Urinary bladder (tissue), 4 donors: Measurements from ENCODE around the gene PPP2R2C. TPM values are rescaled to one million over a fixed set of nuclear protein-coding genes. Genes with fewer than 3 reads are reported as not detected.

Source experiments
- DNase-seq: peaks from one replicate; pipeline ENCODE4 v3.0.0-alpha.2; 2015; ENCODE audit errors: extremely low spot score
- H3K27ac ChIP-seq: one replicate; pipeline ENCODE4 v1.5.1; 2013; ENCODE audit warnings: low read depth, mild to moderate bottlenecking, moderate library complexity
- H3K36me3 ChIP-seq: one replicate; pipeline ENCODE4 v1.6.1; 2013; ENCODE audit warnings: mild to moderate bottlenecking, moderate library complexity; ENCODE audit not compliant: insufficient read depth
- H3K4me1 ChIP-seq: one replicate; pipeline ENCODE4 v1.6.1; 2013; ENCODE audit warnings: mild to moderate bottlenecking, moderate library complexity; ENCODE audit not compliant: insufficient read depth
- H3K4me3 ChIP-seq: one replicate; pipeline ENCODE4 v1.5.1; 2013; ENCODE audit warnings: low read depth, low read length
- WGBS: extraction: QIAGEN DNeasy Blood & Tissue Kit; methylation state at CpG from one replicate; pipeline ENCODE4 v1.1.7; 2013; 5-methylcytosine and 5-hydroxymethylcytosine counted together
- polyA plus RNA-seq: library from polyadenylated mRNA; stranded (reverse); fragments of 200-250 nt; gene quantifications from one replicate; pipeline ENCODE4 v1.2.3, GENCODE V29; 2013
- total RNA-seq: library from RNA; depleted of rRNA; stranded (reverse); fragments of >200 nt; gene quantifications from one replicate; pipeline ENCODE4 v1.2.3, GENCODE V29; 2014
- donor health status: healthy with polysubstance abuse.
- donor health status: healthy.

Gene PPP2R2C
- total and polyA plus RNA-seq, 2 donors = 0.94 to 3.0 TPM

- no peaks in the 10 kb centered on the region for H3K4me1 ChIP-seq
- peak; percentile 7 for DNase-seq
- H3K4me3 ChIP-seq = no peak overlapping the region
- no peak overlapping the region for H3K27ac ChIP-seq
- 77% methylated on average over 6 of the region's 6 CpGs for WGBS
- no peaks in the 10 kb centered on the region for H3K36me3 ChIP-seq
These were observed 159.2 kb downstream of the PPP2R2C start for GRCh38 chr4:6313216-6313615.

DNA sequence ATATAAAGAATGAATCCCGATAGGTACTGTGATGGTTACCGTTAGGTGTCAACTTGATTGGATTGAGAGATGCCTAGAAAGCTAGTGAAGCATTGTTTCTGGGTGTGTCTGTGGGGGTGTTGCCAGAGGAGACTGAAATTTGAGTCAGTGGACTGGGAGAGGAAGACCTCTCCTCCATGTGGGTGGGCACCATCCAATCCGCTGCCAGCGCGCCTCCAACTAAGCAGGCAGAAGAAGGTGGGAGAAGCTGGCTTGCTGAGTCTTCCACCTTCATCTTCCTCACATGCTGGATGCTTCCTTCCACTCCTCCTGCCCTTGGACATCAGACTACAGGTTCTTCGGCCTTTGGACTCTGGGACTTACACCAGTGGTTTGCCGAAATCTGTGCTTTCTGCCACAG, 162.6 kb downstream of the PPP2R2C start:
- DNase-seq = no peak
- Histone ChIP-seq H3K36me3 (no peaks in the 10 kb centered on the region), H3K27ac (no peak overlapping the region), H3K4me3 (no peak overlapping the region), H3K4me1 (no peaks in the 10 kb centered on the region)
- 73% methylated on average over 7 of the region's 7 CpGs for WGBS

GRCh38 chr4:6308899-6309643, 163.3 kb downstream of the PPP2R2C start:
- no peaks in the 10 kb centered on the region for H3K4me1 ChIP-seq
- 4% methylated on average over 65 of the region's 65 CpGs for WGBS
- H3K4me3 ChIP-seq = peak overlapping the region; percentile 47
- no peaks in the 10 kb centered on the region for H3K36me3 ChIP-seq
- DNase-seq = peak; percentile 2
- no peak overlapping the region for H3K27ac ChIP-seq

- Histone ChIP-seq H3K27ac (no peak overlapping the region), H3K36me3 (no peaks in the 10 kb centered on the region), H3K4me1 (no peaks in the 10 kb centered on the region), H3K4me3 (no peak overlapping the region)
- 85% methylated on average over 8 of the region's 8 CpGs for WGBS
- DNase-seq = no peak
These were observed 164.5 kb downstream of the PPP2R2C start for GRCh38 chr4:6307891-6308290.

GRCh38 chr4:6307230-6307629, 165.2 kb downstream of the PPP2R2C start:
- Histone ChIP-seq H3K4me3 (no peak overlapping the region), H3K36me3 (no peaks in the 10 kb centered on the region), H3K4me1 (no peaks in the 10 kb centered on the region), H3K27ac (no peak overlapping the region)
- 85% methylated on average over 12 of the region's 12 CpGs for WGBS
- DNase-seq = no peak

- WGBS = 91% methylated on average over 5 of the region's 5 CpGs
- Histone ChIP-seq H3K4me1 (no peaks in the 10 kb centered on the region), H3K27ac (no peak overlapping the region), H3K36me3 (no peaks in the 10 kb centered on the region), H3K4me3 (no peak overlapping the region)
- DNase-seq = no peak
These were observed 166.1 kb downstream of the PPP2R2C start for GRCh38 chr4:6306299-6306698.

DNA sequence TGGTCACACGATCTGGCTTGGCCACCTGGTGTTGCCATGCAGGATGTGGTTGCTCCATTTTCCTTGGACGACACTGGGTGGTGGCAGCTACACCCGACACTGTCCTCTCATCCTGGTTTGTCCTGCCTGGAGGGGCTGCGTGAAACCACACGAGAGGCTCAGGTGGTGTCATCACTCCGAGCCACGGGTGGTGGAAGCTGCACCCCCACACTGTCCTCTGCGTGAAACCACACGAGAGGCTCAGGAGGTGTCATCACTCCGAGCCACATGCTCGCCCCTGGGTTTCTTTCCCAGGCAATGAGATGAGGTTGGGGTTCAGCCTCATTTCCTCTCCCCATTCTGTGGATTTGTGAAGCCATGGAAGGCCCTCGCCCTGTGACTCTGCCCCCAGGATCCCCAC, 168.5 kb downstream of the PPP2R2C start:
- Histone ChIP-seq H3K36me3 (no peaks in the 10 kb centered on the region), H3K27ac (no peak overlapping the region), H3K4me3 (no peak overlapping the region), H3K4me1 (no peaks in the 10 kb centered on the region)
- 89% methylated on average over 12 of the region's 12 CpGs for whole genome bisulfite sequencing
- no peak for DNase-seq

DNA sequence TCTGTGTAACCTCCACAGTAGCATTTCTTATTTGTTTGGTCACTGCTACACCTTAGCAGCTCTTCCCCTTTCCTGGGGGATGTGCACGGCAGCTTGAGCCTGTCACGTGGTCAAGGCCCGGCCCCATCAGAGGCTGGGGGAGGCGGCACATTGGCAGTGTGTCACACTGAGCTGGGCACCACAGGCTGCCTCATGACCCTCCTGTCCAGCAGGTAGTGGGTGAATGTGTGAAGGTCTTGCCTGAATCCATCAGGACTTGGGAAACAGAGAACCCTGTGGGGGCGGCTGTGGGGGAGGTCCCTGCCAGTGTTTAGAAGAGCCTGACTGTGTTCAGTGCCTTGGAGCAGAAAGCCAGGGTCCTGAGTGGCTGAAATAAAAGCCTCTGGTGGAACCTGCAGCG, 169.5 kb downstream of the PPP2R2C start:
- Histone ChIP-seq H3K4me1 (no peaks in the 10 kb centered on the region), H3K27ac (no peak overlapping the region), H3K36me3 (no peaks in the 10 kb centered on the region), H3K4me3 (no peak overlapping the region)
- WGBS = 81% methylated on average over 6 of the region's 6 CpGs
- no peak for DNase-seq

- 97% methylated on average over 55 of the region's 55 CpGs for WGBS
- Histone ChIP-seq H3K4me1 (no peaks in the 10 kb centered on the region), H3K36me3 (no peaks in the 10 kb centered on the region), H3K27ac (no peak overlapping the region), H3K4me3 (no peak overlapping the region)
- DNase-seq = no peak
These were observed 170.5 kb downstream of the PPP2R2C start for GRCh38 chr4:6301732-6302442.

GRCh38 chr4:6301051-6301731, 171.2 kb downstream of the PPP2R2C start:
- 96% methylated on average over 35 of the region's 35 CpGs for WGBS
- Histone ChIP-seq H3K36me3 (no peaks in the 10 kb centered on the region), H3K4me3 (no peak overlapping the region), H3K4me1 (no peaks in the 10 kb centered on the region), H3K27ac (no peak overlapping the region)
- DNase-seq = no peak

DNA sequence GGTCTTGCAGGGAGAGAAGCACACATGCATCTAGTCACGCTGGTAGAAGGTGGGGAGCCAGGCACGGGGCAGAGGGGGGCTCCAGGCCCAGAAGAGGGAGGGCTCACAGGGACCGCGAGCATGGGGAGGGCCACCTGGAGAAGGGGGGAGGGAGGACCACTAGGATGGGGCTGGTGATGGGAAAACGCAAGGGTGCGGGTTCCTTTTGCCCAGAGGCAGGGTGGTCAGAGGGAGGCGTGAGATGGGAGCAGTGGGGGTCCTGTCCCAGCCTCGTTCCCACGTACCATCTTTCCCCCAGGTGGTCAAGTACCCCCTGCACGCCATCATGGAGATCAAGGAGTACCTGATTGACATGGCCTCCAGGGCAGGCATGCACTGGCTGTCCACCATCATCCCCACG, 172.1 kb downstream of the PPP2R2C start:
- Histone ChIP-seq H3K4me3 (no peak overlapping the region), H3K4me1 (no peaks in the 10 kb centered on the region), H3K36me3 (no peaks in the 10 kb centered on the region), H3K27ac (no peak overlapping the region)
- WGBS = 90% methylated on average over 11 of the region's 11 CpGs
- DNase-seq = no peak

DNA sequence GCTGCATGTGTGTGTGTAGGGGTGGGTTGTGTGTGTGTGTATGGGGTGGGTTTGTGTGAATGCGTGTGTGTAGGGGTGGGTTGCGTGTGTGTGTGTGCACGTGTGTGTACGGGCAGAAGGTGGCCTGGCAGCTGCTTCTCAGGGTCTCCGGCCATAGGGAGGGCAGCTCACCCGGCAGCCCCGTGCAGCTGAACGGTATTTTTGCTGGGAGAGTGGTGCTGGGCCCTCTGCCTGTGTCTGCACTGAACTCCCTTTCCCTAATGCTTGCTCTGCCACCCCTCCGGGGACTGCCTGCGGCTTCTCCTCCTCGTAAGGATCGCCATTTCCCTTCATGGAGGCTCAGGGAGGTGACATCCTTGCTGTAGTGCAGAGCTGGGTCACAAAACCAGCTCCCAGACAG, 172.5 kb downstream of the PPP2R2C start:
- WGBS = 86% methylated on average over 12 of the region's 12 CpGs
- no peak for DNase-seq
- Histone ChIP-seq H3K4me1 (no peaks in the 10 kb centered on the region), H3K4me3 (no peak overlapping the region), H3K27ac (no peak overlapping the region), H3K36me3 (no peaks in the 10 kb centered on the region)

DNA sequence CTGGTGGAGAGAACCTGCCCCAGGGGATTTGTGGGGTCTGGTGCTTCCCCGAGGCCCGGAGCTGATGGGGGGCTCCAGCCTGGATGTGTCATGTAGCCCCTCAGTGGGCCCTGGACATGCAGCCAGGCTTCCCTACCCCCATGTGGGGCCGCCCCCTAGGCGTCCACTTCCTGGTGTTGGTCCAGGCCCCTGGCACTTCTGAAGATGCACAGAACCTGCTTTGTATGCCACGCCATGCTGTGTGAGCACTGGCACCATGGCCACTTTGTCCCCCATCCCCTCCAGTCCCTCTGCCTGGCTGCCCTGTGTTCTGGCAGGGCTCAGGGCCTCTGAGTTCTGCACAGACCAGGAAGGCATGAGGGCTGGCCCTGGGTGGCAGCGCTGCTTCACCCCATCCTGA, 173.6 kb downstream of the PPP2R2C start:
- no peaks in the 10 kb centered on the region for H3K4me1 ChIP-seq
- DNase-seq = no peak
- H3K36me3 ChIP-seq = no peaks in the 10 kb centered on the region
- no peak overlapping the region for H3K27ac ChIP-seq
- no peak overlapping the region for H3K4me3 ChIP-seq
- WGBS = 90% methylated on average over 6 of the region's 6 CpGs

DNA sequence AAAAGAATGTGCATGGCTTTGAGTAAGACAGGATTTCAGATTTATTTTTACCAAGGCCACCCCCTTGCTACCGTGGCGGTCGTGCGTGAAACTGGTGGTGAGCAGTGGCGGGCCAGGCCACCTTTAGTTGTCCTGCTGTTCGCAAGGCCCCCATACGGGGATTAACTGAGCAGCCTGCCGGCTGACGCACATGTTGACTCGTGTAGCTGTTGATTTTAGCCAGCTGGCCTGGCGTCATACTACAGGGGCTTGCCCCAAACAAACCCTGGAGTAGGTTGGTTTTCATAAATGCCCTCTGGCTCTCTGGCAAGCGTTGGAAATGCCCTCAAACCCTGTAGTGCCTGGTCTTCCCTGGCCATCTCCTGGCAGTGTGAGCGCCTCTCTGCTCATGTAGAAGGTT, 174.4 kb downstream of the PPP2R2C start:
- DNase-seq = no peak
- WGBS = 49% methylated on average over 13 of the region's 13 CpGs
- H3K4me3 ChIP-seq = no peak overlapping the region
- no peaks in the 10 kb centered on the region for H3K4me1 ChIP-seq
- H3K36me3 ChIP-seq = no peaks in the 10 kb centered on the region
- no peak overlapping the region for H3K27ac ChIP-seq
